ENCODE results near the gene TMEM232.

GRCh38 chr5:110702704-110703103, 23.8 kb downstream of the TMEM232 start:
- no peak for TF ChIP-seq EZH2phosphoT487 (IDR thresholded peaks at IDR 0.05; ENCODE audit: unreplicated experiment)
- TF ChIP-seq, protein P1, sequence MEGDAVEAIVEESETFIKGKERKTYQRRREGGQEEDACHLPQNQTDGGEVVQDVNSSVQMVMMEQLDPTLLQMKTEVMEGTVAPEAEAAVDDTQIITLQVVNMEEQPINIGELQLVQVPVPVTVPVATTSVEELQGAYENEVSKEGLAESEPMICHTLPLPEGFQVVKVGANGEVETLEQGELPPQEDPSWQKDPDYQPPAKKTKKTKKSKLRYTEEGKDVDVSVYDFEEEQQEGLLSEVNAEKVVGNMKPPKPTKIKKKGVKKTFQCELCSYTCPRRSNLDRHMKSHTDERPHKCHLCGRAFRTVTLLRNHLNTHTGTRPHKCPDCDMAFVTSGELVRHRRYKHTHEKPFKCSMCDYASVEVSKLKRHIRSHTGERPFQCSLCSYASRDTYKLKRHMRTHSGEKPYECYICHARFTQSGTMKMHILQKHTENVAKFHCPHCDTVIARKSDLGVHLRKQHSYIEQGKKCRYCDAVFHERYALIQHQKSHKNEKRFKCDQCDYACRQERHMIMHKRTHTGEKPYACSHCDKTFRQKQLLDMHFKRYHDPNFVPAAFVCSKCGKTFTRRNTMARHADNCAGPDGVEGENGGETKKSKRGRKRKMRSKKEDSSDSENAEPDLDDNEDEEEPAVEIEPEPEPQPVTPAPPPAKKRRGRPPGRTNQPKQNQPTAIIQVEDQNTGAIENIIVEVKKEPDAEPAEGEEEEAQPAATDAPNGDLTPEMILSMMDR (conservative IDR thresholded peaks at IDR 0.05; ENCODE audit: low read depth in 2 of 2) = no peak
- no peak for TF ChIP-seq POLR2AphosphoS5 (IDR thresholded peaks at IDR 0.05; ENCODE audit: low read depth)
- TF ChIP-seq, protein P2, sequence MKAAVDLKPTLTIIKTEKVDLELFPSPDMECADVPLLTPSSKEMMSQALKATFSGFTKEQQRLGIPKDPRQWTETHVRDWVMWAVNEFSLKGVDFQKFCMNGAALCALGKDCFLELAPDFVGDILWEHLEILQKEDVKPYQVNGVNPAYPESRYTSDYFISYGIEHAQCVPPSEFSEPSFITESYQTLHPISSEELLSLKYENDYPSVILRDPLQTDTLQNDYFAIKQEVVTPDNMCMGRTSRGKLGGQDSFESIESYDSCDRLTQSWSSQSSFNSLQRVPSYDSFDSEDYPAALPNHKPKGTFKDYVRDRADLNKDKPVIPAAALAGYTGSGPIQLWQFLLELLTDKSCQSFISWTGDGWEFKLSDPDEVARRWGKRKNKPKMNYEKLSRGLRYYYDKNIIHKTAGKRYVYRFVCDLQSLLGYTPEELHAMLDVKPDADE (IDR thresholded peaks at IDR 0.05) = no peak
- no peak for TF ChIP-seq EZH2 (IDR thresholded peaks at IDR 0.05; ENCODE audit: low read depth, unreplicated experiment)
- TF ChIP-seq ZNF331 (CRISPR knock-in tag; IDR thresholded peaks at IDR 0.05; ENCODE audit: low read depth) = no peak
- TF ChIP-seq REST (IDR thresholded peaks at IDR 0.05; ENCODE audit: unreplicated experiment) = no peak
- TF ChIP-seq CREB1 (CRISPR knock-in tag; IDR thresholded peaks at IDR 0.05; ENCODE audit: low read depth) = no peak
- TF ChIP-seq JUNB (IDR thresholded peaks at IDR 0.05; ENCODE audit: unreplicated experiment) = no peak
- no peak for TF ChIP-seq NANOG (IDR thresholded peaks at IDR 0.05; ENCODE audit: borderline replicate concordance)
- no peak for TF ChIP-seq STAT1 (IDR thresholded peaks at IDR 0.05; ENCODE audit: unreplicated experiment)
- no peak for TF ChIP-seq ZNF114 (CRISPR knock-in tag; IDR thresholded peaks at IDR 0.05)
- TF ChIP-seq ZNF462 (CRISPR knock-in tag; IDR thresholded peaks at IDR 0.05) = no peak
